NB4 (cell line): Measurements from ENCODE around the gene CSRP1.

Source experiments
- CTCF ChIP-seq: IDR thresholded peaks from one replicate; pipeline ENCODE4 v1.5.1; 2012; ENCODE audit warnings: low read depth, low read length
- MAX ChIP-seq: IDR thresholded peaks from 2 replicates; pipeline ENCODE4 v1.6.1; 2011; ENCODE audit warnings: low read depth, low read length
- MYC ChIP-seq: IDR thresholded peaks from 2 replicates; pipeline ENCODE4 v1.6.1; 2011; ENCODE audit warnings: low read depth, low read length
- POLR2A ChIP-seq: IDR thresholded peaks from 2 replicates; pipeline ENCODE4 v1.6.1; 2011; ENCODE audit warnings: mild to moderate bottlenecking; ENCODE audit not compliant: insufficient read length; ENCODE audit errors: extremely low read depth

GRCh38 chr1:201555593-201555945 lies 48.6 kb upstream of the CSRP1 start:
- TF ChIP-seq CTCF (no peak), POLR2A (no peak), MAX (no peak), MYC (no peak)
